H9 (cell line): Measurements from ENCODE around the gene RFNG. TPM values are rescaled to one million over a fixed set of nuclear protein-coding genes. Genes with fewer than 3 reads are reported as not detected.

Experiments used
- DNase-seq: peaks from one replicate; pipeline ENCODE4 v3.0.0-alpha.2; 2017
- H2AFZ ChIP-seq: one replicate; pipeline ENCODE4 v1.6.1; 2013; ENCODE audit warnings: mild to moderate bottlenecking, low read length, control low read depth, moderate library complexity
- H2AK5ac ChIP-seq: 2 replicates; pipeline ENCODE4 v1.6.1; 2013; ENCODE audit warnings: low read length, control low read depth, mixed read lengths; ENCODE audit not compliant: insufficient read length
- H2BK120ac ChIP-seq: one replicate; pipeline ENCODE4 v1.6.1; 2013; ENCODE audit warnings: low read depth, mild to moderate bottlenecking, low read length, control low read depth, inconsistent platforms; ENCODE audit not compliant: poor library complexity, severe bottlenecking
- H2BK12ac ChIP-seq: 2 replicates; pipeline ENCODE4 v1.6.1; 2013; ENCODE audit warnings: low read length, control low read depth, mixed read lengths, low read depth; ENCODE audit not compliant: insufficient read length
- H2BK15ac ChIP-seq: 2 replicates; pipeline ENCODE4 v1.6.1; 2013; ENCODE audit warnings: low read depth, low read length, control low read depth
- H2BK20ac ChIP-seq: one replicate; pipeline ENCODE4 v1.6.1; 2013; ENCODE audit warnings: low read depth, mild to moderate bottlenecking, low read length, control low read depth, inconsistent platforms; ENCODE audit not compliant: poor library complexity, severe bottlenecking
- H2BK5ac ChIP-seq: 2 replicates; pipeline ENCODE4 v1.6.1; 2013; ENCODE audit warnings: low read length, control low read depth, mixed read lengths; ENCODE audit not compliant: insufficient read length
- H3K14ac ChIP-seq: 2 replicates; pipeline ENCODE4 v1.6.1; 2013; ENCODE audit warnings: low read length, control low read depth; ENCODE audit not compliant: insufficient read depth
- H3K18ac ChIP-seq: 2 replicates; pipeline ENCODE4 v1.6.1; 2013; ENCODE audit warnings: low read depth, mild to moderate bottlenecking, mixed read lengths, low read length, control low read depth; ENCODE audit not compliant: insufficient read length
- H3K23ac ChIP-seq: 2 replicates; pipeline ENCODE4 v1.6.1; 2013; ENCODE audit warnings: low read length, control low read depth, mixed read lengths, low read depth; ENCODE audit not compliant: insufficient read length
- H3K23me2 ChIP-seq: 2 replicates; pipeline ENCODE4 v1.6.1; 2013; ENCODE audit warnings: low read depth, mild to moderate bottlenecking, mixed read lengths, low read length, control low read depth; ENCODE audit not compliant: insufficient read length, poor library complexity, severe bottlenecking
- H3K27ac ChIP-seq: 2 replicates; pipeline ENCODE4 v1.5.1; 2013; ENCODE audit warnings: low read length, control low read depth, mixed read lengths, low read depth; ENCODE audit not compliant: insufficient read length
- H3K27me3 ChIP-seq: 2 replicates; pipeline ENCODE4 v1.6.1; 2013; ENCODE audit warnings: low read length, control low read depth, inconsistent platforms; ENCODE audit not compliant: insufficient read depth
- H3K4ac ChIP-seq: 2 replicates; pipeline ENCODE4 v1.6.1; 2013; ENCODE audit warnings: low read depth, mild to moderate bottlenecking, control low read depth, inconsistent platforms, low read length, moderate library complexity
- H3K4me1 ChIP-seq: 2 replicates; pipeline ENCODE4 v1.6.1; 2013; ENCODE audit warnings: low read length, control low read depth, inconsistent platforms; ENCODE audit not compliant: insufficient read depth
- H3K4me2 ChIP-seq: 2 replicates; pipeline ENCODE4 v1.6.1; 2013; ENCODE audit warnings: low read length, control low read depth, mixed read lengths; ENCODE audit not compliant: insufficient read length, insufficient read depth
- H3K56ac ChIP-seq: 2 replicates; pipeline ENCODE4 v1.6.1; 2013; ENCODE audit warnings: low read depth, mild to moderate bottlenecking, mixed read lengths, low read length, control low read depth; ENCODE audit not compliant: insufficient read length
- H3K79me1 ChIP-seq: 2 replicates; pipeline ENCODE4 v1.6.1; 2013; ENCODE audit warnings: low read depth, mild to moderate bottlenecking, moderate library complexity, low read length, control low read depth, inconsistent platforms; ENCODE audit not compliant: insufficient read depth, poor library complexity, severe bottlenecking
- H3K79me2 ChIP-seq: 2 replicates; pipeline ENCODE4 v1.6.1; 2013; ENCODE audit warnings: low read length, control low read depth, inconsistent platforms; ENCODE audit not compliant: insufficient read depth
- H3K9ac ChIP-seq: 2 replicates; pipeline ENCODE4 v1.6.1; 2013; ENCODE audit warnings: low read length, control low read depth, mixed read lengths; ENCODE audit not compliant: insufficient read length; ENCODE audit errors: extremely low read depth
- H3K9me3 ChIP-seq: one replicate; pipeline ENCODE4 v1.6.1; 2013; ENCODE audit warnings: low read depth, low read length, inconsistent platforms; ENCODE audit not compliant: control insufficient read depth
- H3T11ph ChIP-seq: one replicate; pipeline ENCODE4 v1.6.1; 2013; ENCODE audit warnings: mild to moderate bottlenecking, low read length, control low read depth, inconsistent platforms
- H4K20me1 ChIP-seq: one replicate; pipeline ENCODE4 v1.6.1; 2013; ENCODE audit not compliant: control insufficient read depth, insufficient read length, insufficient read depth
- H4K5ac ChIP-seq: 2 replicates; pipeline ENCODE4 v1.6.1; 2013; ENCODE audit warnings: low read depth, mild to moderate bottlenecking, mixed read lengths, low read length, control low read depth; ENCODE audit not compliant: insufficient read length
- H4K8ac ChIP-seq: replicated peaks from 2 replicates; pipeline ENCODE4 v1.6.1; 2013; ENCODE audit warnings: low read length, control low read depth, mixed read lengths, low read depth; ENCODE audit not compliant: insufficient read length
- H4K91ac ChIP-seq: 2 replicates; pipeline ENCODE4 v1.6.1; 2013; ENCODE audit warnings: low read depth, mild to moderate bottlenecking, moderate library complexity, mixed read lengths, low read length, control low read depth; ENCODE audit not compliant: insufficient read length
- H3K27ac Mint-ChIP-seq, 3 experiments: 2 replicates in 2 of 3; 3 replicates in 1 of 3; pipeline ENCODE4 v1.8.0; 2020 to 2021; ENCODE audit warnings: mixed read lengths in 3 of 3, mild to moderate bottlenecking in 1 of 3, moderate library complexity in 1 of 3
- H3K27me3 Mint-ChIP-seq: 2 replicates; pipeline ENCODE4 v1.8.0; 2021; ENCODE audit warnings: low read depth, mild to moderate bottlenecking, moderate library complexity, mixed read lengths
- H3K36me3 Mint-ChIP-seq, 3 experiments: 2 replicates in 2 of 3; 3 replicates in 1 of 3; pipeline ENCODE4 v1.8.0; 2020 to 2021; ENCODE audit warnings: low read depth in 3 of 3, mixed read lengths in 3 of 3; ENCODE audit not compliant: insufficient read depth in 1 of 3
- H3K4me1 Mint-ChIP-seq, 2 experiments: 2 replicates each; pipeline ENCODE4 v1.8.0; 2020; ENCODE audit warnings: mixed read lengths in 2 of 2
- H3K4me3 Mint-ChIP-seq, 2 experiments: 2 replicates in 1 of 2; 3 replicates in 1 of 2; pipeline ENCODE4 v1.8.0; 2020 to 2021; ENCODE audit warnings: mild to moderate bottlenecking in 2 of 2, mixed read lengths in 2 of 2, moderate library complexity in 1 of 2
- H3K9me3 Mint-ChIP-seq, 2 experiments: 2 replicates in 1 of 2; 3 replicates in 1 of 2; pipeline ENCODE4 v1.8.0; 2020; ENCODE audit warnings: mild to moderate bottlenecking in 2 of 2, mixed read lengths in 2 of 2, moderate library complexity in 1 of 2
- CTCF ChIP-seq: fragments of 200-600 bp; sonication (generic); conservative IDR thresholded peaks from 3 replicates; pipeline ENCODE4 v1.8.0; 2021; ENCODE audit warnings: antibody characterized with exemption, mild to moderate bottlenecking
- WGBS: extraction: QIAGEN DNeasy Blood & Tissue Kit; methylation state at CpG from one replicate; pipeline ENCODE4 v1.1.7; 2013; ENCODE audit warnings: missing lambda C conversion rate, low lambda C conversion rate, mixed read lengths; ENCODE audit not compliant: insufficient read length; ENCODE audit errors: extremely low coverage; 5-methylcytosine and 5-hydroxymethylcytosine counted together
- total RNA-seq: library from RNA; stranded (reverse); gene quantifications from 2 replicates; pipeline ENCODE4 v1.2.1, GENCODE V29; 2021

The RFNG gene
- total RNA-seq, 1 experiment from 2014 or later = 34.0 TPM

GRCh38 chr17:82035488-82035887 lies 16.1 kb downstream of the RFNG start:
- WGBS = no CpG with 5 or more reads among the region's 8 CpGs
- H3K9me3 ChIP-seq = no peaks in the 10 kb centered on the region
- no peak overlapping the region for H2BK120ac ChIP-seq
- no peak overlapping the region; a peak in 1 of 7 replicates for H3K27ac Mint-ChIP-seq
- no peaks in the 10 kb centered on the region; a peak in 1 of 5 replicates for H3K9me3 Mint-ChIP-seq
- H2BK12ac ChIP-seq = no peak overlapping the region
- H2AFZ ChIP-seq = no peak overlapping the region
- no peak overlapping the region for H2AK5ac ChIP-seq
- H2BK20ac ChIP-seq = no peak overlapping the region
- H3T11ph ChIP-seq = no peak overlapping the region
- H3K9ac ChIP-seq = no peak overlapping the region
- no peak overlapping the region for H3K23ac ChIP-seq
- H3K4me1 Mint-ChIP-seq = peaks cover 7 to 21% of the 10 kb centered on the region in 2 experiments
- H4K5ac ChIP-seq = no peak overlapping the region
- no peak overlapping the region for H2BK5ac ChIP-seq
- no peak overlapping the region for H3K4ac ChIP-seq
- H3K27me3 ChIP-seq = no peaks in the 10 kb centered on the region; the same call in 1 of the 2 replicates
- H3K36me3 Mint-ChIP-seq = peaks cover 8 to 14% (median 12%) of the 10 kb centered on the region in 3 experiments; a peak in 5 of 7 replicates
- H3K14ac ChIP-seq = no peak overlapping the region
- peaks cover 14% of the 10 kb centered on the region for H3K27me3 Mint-ChIP-seq
- no peaks in the 10 kb centered on the region for H4K20me1 ChIP-seq
- H3K23me2 ChIP-seq = peaks cover 8% of the 10 kb centered on the region
- H3K4me2 ChIP-seq = no peak overlapping the region
- no peak overlapping the region for H3K18ac ChIP-seq
- DNase-seq = no peak
- no peak overlapping the region for H3K56ac ChIP-seq
- no peak for TF ChIP-seq CTCF
- no peak overlapping the region for H4K8ac ChIP-seq
- H2BK15ac ChIP-seq = no peak overlapping the region
- H3K27ac ChIP-seq = no peak overlapping the region
- H3K79me1 ChIP-seq = no peaks in the 10 kb centered on the region
- H3K79me2 ChIP-seq = no peaks in the 10 kb centered on the region
- no peaks in the 10 kb centered on the region for H3K4me1 ChIP-seq
- no peak overlapping the region for H4K91ac ChIP-seq
- H3K4me3 Mint-ChIP-seq = peak overlapping the region; percentile 33 to 62
